Mesangial cell (primary cell): ENCODE measurements around the gene ANKH. TPM values are rescaled to one million over a fixed set of nuclear protein-coding genes. Genes with fewer than 3 reads are reported as not detected.

Source experiments
- total RNA-seq: library from RNA; depleted of rRNA; stranded (reverse); fragments of >200 nt; gene quantifications from 2 replicates; pipeline ENCODE4 v1.2.3, GENCODE V29; 2015

Gene ANKH
- total RNA-seq: 11.9 and 16.1 TPM in 2 replicates

GRCh38 chr5:14871214-14872069 lies at the start of gene ANKH:
Gene ANKH (minus strand): TSS chr5:14871778. CDS start chr5:14871447, 331 bp downstream.

GRCh38 chr5:14664270-14665100 lies 207.1 kb downstream of the ANKH start, which contains the start of gene OTULIN:
Gene OTULIN (plus strand): TSS chr5:14664718. CDS start chr5:14664826, 108 bp downstream.

Other genes starting within 250 kb of the ANKH start
- 18.4 and 20.7 TPM in 2 replicates for gene OTULIN, start 207.1 kb downstream of the ANKH start, total RNA-seq